SK-N-SH treated with all-trans-retinoic acid at 6 μM for 48 hours (cell line): Measurements from ENCODE around the gene ADAM30.

ENCODE experiments used
- ARNTL ChIP-seq: fragments of 450-650 bp; formaldehyde crosslinking; IDR thresholded peaks from 2 replicates; pipeline ENCODE4 v1.5.0; 2020; ENCODE audit warnings: low read depth, mild to moderate bottlenecking, moderate library complexity, borderline replicate concordance
- GLIS3 ChIP-seq: fragments of 250-450 bp; sonication (Bioruptor Pico); IDR thresholded peaks from 2 replicates; pipeline ENCODE4 v1.5.0; 2020; ENCODE audit warnings: mild to moderate bottlenecking, moderate library complexity
- ZNF565 ChIP-seq: fragments of 450-650 bp; formaldehyde crosslinking; conservative IDR thresholded peaks from 2 replicates; pipeline ENCODE4 v1.5.0; 2020; ENCODE audit warnings: low read depth, mild to moderate bottlenecking, moderate library complexity
- TF ChIP-seq, protein P1 (sequence below): fragments of 250-450 bp; sonication (Bioruptor Pico); IDR thresholded peaks from 2 replicates; pipeline ENCODE4 v1.5.1; 2020; ENCODE audit warnings: low read depth, mild to moderate bottlenecking, moderate library complexity

DNA sequence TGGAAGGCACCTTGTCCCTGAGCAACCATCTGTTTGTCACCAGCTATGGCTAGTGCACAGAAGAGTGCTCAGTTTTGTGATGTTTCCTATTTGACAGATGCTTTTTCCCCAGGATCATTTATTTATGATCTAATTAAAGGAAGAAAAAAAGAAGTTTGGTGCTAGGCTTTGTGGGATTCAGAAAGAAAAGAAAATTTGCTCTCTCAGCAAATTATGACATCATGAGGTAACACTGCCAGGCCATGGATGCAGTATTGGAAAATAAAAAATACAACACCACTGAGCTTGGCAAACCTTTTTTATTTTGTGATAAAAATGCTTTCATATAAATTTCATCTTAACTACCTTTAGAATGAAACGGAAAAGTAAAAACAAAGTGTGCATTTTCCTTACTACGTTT is 15.5 kb upstream of the ADAM30 start:
- TF ChIP-seq ARNTL (CRISPR knock-in tag) (no peak), GLIS3 (CRISPR knock-in tag) (no peak), ZNF565 (CRISPR knock-in tag) (no peak)
- TF ChIP-seq, protein P1, sequence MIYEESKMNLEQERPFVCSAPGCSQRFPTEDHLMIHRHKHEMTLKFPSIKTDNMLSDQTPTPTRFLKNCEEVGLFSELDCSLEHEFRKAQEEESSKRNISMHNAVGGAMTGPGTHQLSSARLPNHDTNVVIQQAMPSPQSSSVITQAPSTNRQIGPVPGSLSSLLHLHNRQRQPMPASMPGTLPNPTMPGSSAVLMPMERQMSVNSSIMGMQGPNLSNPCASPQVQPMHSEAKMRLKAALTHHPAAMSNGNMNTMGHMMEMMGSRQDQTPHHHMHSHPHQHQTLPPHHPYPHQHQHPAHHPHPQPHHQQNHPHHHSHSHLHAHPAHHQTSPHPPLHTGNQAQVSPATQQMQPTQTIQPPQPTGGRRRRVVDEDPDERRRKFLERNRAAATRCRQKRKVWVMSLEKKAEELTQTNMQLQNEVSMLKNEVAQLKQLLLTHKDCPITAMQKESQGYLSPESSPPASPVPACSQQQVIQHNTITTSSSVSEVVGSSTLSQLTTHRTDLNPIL (CRISPR knock-in tag) = no peak
